GM19468 (cell line): ENCODE results near the gene ACAD8.
"Not testable (repeated sequence)": the region's sequence is repeated elsewhere in the genome, so short reads cannot be mapped to it uniquely, and the experiment has no call there.

ENCODE experiments used
- ATAC-seq: cut with Tn5 transposase; IDR thresholded peaks from one replicate; pipeline ENCODE4 v1.9.1; 2021; ENCODE audit warnings: mild to moderate bottlenecking, moderate library complexity, moderate number of reproducible peaks; ENCODE audit not compliant: unreplicated experiment; ENCODE audit errors: extremely low read depth

ACAD8 gene

DNA sequence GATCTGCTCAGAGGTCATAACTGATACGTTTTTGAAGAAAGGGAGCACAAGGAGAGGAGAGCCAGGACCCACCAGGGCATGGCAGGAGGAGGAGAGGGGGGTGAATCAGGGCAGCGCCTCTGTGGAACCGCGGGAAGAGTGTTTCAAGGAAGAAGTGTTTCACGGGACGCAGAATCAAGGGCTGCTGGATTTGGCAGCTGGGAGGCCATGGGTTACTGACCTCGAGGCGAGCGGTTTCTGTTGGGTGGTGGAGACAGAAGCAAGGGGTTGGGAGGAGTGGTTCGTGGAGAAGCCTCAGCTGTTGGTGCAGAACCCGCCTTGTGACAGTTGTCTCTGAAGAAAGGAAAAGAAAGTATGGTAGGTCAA is 15.8 kb upstream of the ACAD8 start:
- ATAC-seq, result no peak

DNA sequence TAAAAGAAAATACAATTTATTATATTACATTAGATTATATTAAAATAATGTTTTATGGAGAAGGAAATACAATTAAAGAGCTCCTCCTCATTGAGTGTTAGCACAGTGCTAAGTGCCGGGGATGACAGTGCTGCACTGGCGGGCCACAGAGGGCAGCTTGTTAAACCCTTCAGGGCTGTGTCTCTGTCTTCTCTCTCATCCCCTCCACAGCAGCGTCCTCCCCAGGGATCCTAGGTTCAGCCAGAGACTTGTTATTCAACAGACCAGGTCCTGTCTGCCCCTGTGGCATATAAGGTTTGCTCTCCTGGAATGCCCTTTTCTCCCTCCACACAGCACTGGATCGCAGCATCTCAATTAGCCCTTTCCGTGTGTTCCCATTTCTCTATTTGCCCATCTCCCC is 14.4 kb upstream of the ACAD8 start:
- ATAC-seq, result no peak

DNA sequence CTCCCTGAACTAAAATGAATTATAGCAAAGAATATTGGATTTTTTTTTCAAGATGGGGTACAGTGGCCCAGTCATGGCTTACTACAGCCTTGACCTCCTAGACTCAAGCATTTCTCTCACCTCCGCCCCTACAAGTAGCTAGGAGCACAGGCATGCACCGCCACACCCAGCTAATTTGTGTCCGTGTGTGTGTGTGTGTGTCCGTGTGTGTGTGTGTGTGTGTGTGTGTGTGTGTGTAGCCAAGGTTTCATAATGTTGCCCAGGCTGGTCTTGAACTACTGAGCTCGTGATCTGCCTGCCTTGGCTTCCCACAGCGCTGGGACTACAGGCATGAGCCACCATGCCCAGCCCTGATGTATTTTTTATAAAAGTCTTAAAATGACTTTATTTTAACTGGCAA is 12.8 kb upstream of the ACAD8 start:
- ATAC-seq, result no peak

DNA sequence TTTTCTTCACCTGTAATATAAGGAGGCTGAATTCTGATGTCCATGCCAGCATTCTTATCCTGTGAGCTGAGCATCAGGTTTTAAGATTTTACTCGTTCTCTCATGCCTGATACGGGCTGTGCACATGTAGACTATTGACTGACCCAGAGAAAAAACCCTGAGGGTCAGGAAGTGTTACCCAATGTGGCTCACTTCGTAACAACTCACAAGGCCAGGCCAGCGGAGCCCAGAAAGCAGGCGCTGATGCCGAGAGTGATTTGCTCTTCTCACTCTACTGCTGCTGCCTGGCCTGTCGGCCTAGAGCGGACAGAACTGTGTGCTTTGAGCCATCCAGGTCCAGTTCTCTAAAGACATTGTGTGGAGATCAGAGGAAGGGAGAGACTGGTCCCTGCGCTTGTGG is 11.0 kb upstream of the ACAD8 start:
- ATAC-seq, result no peak

DNA sequence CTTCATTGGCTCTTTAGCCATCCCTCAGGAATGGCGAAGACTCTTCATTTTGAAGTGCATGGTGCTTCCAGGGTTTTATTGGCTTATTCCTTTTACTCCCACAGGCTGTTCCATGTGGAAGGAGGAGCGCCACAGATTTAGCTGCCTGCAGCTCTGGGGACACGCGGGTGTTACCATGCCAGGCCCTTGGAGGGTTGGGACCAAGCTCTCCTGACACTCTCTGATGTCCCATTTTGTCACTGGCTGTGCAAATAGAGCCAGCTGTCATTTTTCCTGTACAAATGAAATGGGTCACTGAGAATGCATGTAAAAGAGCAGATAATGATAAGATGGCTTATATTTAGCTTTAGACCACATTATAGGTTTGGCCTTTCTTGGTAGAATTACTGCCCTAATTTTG is 9.5 kb upstream of the ACAD8 start:
- no peak for ATAC-seq

DNA sequence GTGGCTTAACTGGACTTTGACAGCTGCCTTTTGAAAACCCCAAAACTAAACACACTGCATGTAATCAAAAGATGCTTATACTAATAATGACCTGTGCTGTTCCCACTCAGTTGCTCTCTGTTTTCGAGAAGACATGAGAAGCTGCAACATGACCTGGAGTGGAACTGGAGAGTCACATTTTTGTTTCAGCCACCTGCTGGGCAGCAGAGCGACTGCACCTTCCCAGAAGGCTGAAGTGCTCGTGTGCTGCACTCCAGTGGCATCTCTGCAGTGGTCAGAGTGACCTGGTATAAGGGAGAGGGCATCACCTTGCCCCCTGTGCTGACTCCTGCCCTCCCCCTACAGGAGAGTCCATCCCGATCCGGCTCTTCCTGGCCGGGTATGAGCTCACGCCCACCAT is 8.8 kb upstream of the ACAD8 start:
- ATAC-seq, result peak; percentile 81

DNA sequence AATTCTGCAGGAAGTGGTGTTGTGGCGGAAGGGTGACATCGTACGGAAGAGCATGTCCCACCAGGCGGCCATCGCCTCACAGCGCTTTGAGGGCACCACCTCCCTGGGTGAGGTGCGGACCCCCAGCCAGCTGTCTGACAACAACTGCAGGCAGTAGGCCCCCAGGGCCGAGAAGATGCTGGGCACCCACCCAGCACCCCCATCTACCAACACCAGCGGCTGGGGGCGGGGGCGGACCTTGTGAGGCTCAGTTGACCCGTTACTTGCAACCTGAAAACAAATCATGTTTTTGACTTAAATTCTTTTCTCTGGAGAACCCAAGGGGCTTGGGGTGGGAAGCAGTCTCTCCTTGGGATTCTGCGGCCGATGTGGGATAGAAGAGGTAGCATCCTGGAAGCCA is 7.9 kb upstream of the ACAD8 start:
- no peak for ATAC-seq

DNA sequence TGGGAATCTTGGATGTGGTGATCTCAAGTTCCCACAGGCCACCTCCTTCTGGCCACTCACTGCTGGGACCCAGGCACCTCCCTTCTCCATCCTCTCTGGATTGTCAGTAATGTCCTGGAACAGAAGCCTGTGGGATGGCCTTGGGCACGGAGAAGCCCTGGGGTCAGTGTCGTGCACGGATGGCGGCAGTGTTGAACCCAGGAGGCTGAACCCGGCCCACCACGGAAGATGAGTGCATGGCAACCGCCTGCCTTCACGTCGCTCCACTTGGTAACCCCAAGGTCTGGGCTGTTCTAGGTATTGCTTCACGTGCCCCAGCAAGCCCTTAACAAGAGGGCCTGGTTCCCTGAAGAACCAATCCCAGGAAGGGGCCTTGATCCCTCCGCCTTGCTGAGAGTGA is 7.3 kb upstream of the ACAD8 start:
- ATAC-seq, result no peak

DNA sequence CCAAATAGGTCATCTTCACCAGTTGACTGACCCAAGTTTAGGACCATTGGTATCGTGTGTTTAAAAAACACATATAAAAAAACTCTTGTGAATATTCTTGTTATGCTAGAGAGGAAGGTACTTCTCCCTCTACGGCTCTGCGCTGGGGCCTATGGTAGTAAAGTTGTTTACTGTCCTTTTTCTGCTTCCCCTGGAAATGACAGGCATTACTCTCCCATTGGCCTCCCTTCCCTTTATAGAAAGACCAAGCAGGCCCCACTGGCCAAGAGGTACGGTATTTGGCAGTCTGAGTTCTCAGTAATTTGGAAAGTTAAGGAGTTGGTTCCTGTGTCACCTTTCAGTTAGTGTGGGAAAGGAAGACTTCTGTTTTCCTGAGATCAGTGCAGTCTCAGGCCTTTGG is 6.7 kb upstream of the ACAD8 start:
- ATAC-seq, result no peak

DNA sequence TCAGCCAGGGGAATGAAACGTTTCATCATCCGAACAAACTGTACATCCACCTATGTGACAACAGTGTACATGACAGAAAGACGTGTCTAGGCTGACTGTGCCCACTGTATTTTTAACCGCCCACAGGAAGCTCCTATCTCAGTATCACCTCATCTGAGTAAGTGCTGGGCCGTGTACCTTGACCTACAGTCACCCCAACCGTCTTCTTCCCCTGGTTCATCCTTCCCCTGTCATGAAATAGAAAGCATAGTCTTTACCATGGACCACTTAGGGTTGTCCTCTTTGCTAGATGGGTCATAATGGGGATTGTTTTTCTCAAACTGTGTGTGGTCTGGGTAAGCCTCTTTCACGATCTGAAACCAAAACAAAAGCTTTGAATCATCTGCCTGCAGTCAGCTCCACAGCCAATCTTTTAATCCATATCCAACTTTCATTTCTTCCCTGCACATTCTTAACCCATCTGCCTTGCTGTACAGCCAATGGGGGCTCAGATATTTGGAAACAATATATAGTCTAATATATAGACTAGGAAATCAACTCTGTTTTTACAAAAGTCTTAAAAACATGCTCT is 4.4 kb upstream of the ACAD8 start:
- no peak for ATAC-seq

DNA sequence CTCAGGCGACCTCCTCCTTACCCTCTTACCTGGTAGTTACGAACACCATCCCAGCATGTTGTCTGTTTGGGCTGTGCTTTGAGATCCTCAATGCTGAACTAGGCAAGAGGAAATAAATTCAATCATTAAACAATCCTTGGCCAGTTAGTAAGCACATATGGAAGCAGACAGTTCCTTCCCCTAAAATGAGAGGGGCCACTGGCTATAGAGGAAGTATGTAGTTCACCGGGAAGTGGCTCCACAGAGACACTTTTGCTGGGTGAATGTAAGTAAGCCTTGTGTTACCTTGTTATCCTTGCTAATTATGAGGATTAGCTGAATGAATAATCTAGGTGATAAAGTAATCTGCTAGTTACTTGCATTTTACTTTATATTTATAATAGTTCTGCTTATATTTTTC is 3.1 kb upstream of the ACAD8 start:
- ATAC-seq, result no peak

DNA sequence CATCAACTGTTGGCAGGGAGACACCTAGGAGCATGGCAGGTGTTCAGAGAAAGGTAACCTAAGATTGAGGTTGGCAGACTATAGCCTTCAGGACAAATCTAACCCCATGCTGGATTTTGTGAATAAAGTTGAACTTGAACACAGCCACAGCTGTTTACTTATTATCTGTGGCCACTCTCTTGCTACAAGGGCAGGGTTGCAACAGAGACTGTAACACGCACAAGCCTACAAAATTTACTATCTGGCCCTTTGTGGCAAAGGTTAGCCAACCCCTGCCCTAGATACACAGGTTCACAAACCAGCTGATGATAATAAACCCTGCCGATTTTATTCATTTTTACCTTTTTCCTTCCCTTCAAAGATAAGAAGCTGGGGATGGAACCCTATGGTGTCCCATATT is 2.7 kb upstream of the ACAD8 start:
- ATAC-seq, result no peak

DNA sequence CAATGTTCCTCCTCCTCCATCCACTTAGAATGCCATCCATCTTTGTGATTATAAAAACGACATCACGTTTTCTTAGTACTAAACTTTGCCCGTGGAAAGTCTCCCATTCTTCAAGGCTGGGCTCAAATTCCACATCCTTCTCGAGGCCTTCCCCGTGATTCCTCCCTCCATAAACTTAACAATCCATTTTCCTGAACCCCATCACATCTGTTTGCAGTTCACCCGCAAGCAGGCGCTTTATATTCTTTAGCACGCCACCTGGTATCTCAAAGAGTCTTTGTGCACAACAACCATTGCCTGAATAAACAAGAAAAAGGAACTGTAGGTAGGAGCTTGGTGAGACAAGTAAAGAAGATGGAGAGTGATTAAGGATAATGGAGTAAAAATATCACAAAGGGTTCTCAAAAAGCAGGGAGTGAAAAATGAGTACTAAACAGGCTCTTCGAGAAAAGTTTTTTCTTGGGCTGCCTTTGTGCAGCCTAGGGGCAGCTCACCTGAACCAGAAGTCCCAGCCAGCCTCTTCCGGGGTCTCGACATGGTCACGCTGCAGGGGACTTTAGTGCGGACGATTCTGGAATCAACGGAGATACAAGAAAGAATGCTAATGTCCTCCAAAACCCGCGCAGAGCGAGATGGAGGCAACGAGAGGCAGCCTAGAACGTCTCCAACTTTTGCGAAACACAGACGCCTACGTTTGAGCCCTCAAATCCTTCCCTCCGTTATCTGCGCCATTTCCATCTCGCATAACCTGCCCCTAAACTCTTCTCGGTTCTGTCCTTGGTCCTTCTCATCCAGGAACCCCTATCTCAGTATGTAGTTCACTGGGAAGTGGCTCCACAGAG is 801 bp upstream of the ACAD8 start:
- peak; percentile 2 for ATAC-seq

DNA sequence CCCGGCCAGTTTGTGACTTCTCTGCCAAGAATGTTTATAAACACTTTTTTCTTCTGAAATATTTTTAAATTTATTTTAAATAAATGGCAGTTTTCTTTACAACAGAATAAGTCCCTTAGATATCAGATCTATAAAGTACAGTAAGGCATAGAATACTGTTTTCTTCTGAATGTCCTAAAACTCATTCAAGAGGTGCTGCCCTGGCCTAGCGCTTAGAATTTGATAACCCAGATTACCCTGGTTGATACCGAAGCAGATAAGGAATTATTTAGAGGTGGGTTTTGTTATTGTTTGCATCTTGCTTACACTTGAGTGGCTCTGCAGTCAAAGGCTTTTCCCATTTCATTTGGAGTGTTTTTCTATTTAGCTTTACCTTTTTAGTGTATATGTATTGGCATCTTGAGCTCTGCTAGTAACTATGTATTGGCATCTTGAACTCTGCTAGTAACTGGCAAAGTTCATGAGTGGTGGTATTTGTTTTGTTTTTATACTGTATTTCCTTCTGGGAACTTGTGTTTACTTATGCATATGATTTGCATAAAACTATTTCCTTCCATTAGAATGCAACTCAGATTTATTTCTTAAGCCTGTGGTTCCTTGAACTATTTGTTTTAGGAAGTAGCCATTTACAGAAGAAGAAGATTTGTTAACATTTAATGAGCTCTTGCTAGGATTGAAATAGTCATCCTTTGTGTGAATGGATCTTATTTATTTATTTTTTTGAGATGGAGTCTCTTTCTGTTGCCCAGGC is 1.2 kb downstream of the ACAD8 start:
- no peak for ATAC-seq

DNA sequence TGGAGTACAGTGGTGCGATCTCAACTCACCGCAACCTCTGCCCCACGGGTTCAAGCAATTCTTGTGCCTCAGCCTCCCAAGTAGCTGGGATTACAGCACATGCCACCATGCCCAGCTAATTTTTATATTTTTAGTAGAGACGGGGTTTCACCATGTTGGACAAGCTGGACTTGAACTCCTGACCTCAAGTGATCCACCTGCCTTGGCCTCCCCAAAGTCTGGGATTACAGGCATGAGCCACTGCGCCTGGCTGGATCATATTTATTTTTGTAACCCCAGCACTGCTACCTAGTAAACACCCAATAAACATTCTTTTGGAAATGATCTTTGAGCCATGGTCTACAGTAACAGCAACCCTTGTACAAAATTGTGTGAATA is 1.8 kb downstream of the ACAD8 start:
- ATAC-seq, result not testable (repeated sequence)

DNA sequence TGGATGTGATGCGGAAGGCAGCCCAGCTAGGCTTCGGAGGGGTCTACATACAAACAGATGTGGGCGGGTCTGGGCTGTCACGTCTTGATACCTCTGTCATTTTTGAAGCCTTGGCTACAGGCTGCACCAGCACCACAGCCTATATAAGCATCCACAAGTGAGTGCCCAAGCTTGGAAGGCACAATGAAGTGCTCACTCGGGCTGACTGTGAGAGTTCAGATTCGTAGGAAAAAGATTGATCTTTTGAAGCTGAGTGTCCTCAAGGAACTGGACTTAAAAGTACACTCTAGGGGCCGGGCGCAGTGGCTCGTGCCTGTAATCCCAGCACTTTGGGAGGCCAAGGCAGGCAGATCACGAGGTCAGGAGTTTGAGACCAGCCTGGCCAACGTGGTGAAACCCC is 3.7 kb downstream of the ACAD8 start:
- no peak for ATAC-seq

DNA sequence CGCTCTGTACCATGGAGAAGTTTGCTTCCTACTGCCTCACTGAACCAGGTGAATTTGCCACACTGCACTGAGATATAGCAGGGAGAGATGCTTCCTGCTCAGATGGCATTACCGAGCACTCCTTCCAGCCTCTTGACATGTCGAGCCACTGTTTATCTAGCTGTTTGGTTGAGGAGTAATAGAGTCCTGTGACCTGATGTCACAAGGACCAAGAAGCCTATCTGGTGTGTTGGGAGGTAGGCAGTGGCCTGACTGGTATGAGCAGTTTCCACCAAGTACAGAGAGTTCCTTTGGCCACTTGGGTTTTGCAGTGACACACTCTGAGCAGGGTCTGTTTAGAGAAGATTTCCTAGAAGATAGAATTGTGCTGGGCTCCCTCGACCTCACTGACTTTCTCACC is 5.2 kb downstream of the ACAD8 start:
- ATAC-seq, result no peak

DNA sequence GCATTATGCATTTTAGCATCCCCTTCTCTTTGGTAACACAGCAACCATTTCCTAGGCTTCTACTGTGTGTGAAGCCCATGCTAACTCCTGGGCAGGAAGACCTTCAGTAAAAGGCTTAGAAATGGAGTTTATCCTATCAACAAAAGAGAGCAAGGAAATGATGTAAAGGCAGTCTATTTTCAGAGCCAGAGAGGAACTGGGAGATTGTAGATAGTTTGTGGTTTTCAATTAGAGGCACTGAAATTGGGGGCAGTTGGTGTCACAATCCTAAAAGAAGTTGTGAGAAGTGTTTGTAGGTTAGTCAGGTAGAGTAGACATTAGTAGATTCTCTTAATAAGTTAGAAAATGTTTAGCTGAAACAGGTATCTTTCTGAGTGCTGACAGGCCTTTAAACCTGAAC is 7.1 kb downstream of the ACAD8 start:
- ATAC-seq, result no peak

DNA sequence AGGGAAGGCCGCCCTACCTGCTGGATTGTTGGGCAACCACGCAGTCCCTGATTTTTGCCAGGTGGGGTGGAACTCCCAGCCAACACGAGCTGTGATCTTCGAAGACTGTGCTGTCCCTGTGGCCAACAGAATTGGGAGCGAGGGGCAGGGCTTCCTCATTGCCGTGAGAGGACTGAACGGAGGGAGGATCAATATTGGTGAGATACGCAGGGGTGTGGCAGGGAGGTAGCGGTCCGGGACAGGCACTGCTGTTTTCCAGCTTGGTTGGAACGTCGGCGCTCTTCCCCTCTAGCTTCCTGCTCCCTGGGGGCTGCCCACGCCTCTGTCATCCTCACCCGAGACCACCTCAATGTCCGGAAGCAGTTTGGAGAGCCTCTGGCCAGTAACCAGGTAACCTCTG is 7.6 kb downstream of the ACAD8 start:
- no peak for ATAC-seq

DNA sequence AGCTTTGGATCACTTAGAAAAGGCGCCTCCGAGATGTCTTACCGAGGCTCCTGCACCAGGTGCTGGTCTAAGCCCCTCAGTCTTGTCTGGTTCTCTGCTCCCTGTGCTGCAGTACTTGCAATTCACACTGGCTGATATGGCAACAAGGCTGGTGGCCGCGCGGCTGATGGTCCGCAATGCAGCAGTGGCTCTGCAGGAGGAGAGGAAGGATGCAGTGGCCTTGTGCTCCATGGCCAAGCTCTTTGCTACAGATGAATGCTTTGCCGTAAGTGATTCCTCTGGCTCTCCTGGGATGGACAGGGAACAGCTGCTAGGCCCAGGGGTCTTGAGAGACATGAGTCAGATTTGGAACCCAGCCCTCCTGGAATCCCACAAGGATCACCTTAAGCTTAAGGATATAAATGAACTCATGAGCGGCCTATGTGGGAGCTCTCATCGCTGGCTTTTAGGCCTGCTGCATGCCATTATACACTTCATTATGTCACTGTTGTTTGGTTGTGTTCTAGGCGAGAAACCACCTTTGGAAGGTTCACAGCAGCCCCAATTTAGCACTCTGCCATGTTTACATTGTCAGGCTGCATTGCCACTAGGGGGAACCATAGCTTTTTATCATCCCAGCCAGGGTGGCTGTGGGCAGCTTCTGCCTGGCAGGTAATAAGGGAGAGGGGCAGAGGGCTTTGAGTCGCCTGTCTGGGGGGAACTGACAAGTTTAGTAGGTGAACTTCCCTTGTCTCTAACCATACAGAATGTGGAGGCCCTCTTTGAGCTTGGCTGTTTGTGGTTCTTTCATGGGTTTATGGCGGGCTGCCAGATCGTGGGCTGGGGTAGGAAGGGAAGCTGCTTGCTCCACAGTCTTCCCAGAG is 8.5 kb downstream of the ACAD8 start:
- no peak for ATAC-seq
